Stimulated activated CD8-positive, alpha-beta memory T cell treated with anti-CD3 and anti-CD28 coated beads, Interleukin-7, amount 100 ng/mL, for 1 hour (primary cell): ENCODE data around the gene TCF20.
A peak's percentile ranks its signal among the peaks of the same experiment; 100 is the strongest.

Experiments
- DNase-seq, 2 donors: peaks; one replicate each; pipeline ENCODE4 v3.0.0-alpha.2; 2020; ENCODE audit warnings: low read depth in 2 of 2

TCF20 gene

DNA sequence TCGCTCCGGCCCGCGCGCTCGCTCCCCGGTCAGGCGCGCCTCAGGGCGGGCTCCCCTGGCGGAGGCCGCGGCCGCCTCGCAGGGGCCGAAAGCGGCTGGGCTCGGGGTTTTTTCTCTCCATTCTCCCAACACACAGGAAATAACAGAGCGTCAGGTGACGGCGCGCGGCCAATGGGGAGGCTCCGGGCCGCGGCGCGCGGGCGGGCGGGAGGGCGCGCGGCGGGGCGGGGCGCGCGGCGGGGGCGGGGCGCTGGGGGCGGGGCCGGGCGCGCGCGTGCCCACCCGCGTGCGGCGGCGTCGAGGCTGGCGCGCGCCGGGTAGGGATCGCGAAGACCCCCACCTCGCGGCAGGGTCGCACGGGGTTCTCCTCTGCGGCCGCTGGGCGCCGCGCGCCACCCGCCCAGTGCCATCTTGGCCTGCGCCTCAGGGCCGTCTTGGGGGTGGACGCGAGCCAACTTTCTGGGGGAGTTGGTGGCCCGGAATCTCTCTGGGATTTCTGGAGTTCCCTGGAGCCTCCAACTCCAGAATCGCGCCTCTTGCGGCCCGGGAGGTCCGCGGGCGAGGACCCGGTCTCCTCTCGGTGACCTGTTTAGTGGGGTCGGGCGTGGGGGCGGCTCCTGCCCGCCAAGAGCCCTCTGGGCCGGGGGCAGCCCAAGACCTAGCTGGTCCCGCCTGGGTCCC is at the start of gene TCF20:
TCF20 (minus strand) TSS at position 144 of the 681 bp plus-strand sequence. CDS start 55,348 bp downstream, outside the sequence.
- peak; percentile 51 to 57 for DNase-seq

DNA sequence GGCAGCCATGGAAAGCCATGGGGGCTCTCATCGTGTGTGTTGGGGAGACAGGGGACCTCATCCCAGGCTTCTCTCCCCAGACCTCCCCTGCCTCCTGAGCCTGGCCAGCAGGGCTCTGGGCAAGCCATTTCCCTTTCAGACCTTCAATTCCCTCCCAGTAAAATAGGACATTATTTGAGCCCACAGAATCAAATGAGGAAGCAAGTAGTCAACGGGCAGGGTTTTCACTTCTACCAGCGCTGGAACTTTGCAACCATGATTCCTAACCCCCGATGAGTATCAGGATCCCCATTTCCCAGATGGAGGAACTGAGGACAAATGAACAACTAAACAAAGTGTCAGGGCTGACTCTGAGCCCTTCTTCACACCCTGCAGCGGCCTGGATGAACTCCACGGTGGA is 48.9 kb upstream of the TCF20 start:
- no peak for DNase-seq

DNA sequence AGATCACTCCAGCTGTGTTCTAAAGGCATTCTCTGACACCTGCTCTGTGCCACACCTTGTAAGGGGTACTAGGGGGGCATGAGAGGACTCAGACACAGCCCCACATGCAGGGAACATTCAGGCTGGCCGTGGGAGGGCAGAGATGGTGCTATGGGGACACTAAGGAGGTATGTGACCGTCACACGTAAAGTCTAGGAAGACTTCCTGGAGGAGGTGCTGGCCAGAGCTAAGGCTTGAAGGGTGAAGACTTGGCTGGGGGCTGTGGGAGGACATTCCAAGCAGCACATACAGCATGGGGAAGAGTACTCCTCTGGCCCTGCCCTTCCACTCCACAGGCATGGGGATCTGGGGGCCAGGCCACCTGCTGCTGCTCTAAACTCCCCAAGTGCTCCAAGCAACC is 48.5 kb upstream of the TCF20 start:
- DNase-seq = no peak

DNA sequence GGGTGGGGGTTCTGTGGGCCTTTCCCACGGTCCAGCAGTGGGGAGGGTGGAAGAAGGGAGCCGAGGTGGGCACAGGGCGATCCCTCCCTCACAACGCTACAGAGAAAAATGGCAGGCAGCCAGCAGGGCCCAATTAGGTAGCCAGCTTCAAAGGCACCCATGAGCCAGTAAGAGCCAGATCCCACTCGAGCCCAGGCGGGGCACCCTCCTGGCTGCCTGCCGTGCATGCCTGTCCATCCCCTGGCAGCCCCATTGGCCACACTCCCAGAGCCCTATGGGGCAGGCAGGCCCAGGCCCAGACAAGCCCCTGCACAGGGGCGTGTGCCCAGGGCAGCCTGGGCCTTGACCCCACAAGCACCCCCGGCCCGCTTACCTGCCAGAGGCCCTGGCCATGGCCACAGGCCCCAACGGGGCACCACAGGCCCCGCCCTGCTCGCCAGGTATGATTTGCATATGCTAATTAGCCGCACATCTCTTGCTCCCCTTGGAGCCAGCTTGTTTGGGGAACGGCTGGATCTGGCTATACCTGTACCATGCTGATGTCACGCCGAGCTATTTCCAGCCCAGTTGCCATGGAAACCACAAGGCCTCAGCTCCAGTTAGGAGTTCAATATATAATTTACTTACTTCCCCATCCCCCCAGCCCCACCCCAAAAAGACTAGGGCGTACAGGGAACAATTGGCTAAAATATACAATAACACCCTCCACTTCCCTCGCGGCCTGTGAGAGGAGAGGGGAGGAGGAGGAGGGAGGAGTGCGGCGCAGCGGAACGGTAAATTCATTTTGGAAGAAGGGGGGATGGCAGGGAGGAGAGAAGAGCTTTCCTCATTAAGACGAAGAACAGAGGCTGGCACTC is 47.5 kb upstream of the TCF20 start:
- DNase-seq = no peak

DNA sequence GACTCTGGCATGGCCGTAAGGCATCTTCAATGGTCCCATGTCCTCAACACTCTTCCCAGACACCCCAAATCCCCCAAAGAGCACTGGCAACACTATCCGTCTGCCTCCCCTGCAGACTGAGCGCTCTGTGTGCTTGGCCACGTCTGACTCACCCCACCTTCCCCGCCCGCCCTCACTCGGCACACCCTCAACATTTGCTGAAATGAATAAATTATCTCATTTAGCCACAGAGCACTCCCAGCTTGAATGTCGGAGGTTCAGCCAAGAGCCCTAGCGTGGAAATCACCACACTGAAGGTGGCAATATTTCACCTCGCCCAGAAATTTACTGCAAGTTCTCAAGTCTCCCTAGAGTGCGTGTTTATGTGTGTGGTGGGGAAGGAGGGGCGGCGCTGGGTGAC is 46.6 kb upstream of the TCF20 start:
- DNase-seq = peak; percentile 19 to 20

DNA sequence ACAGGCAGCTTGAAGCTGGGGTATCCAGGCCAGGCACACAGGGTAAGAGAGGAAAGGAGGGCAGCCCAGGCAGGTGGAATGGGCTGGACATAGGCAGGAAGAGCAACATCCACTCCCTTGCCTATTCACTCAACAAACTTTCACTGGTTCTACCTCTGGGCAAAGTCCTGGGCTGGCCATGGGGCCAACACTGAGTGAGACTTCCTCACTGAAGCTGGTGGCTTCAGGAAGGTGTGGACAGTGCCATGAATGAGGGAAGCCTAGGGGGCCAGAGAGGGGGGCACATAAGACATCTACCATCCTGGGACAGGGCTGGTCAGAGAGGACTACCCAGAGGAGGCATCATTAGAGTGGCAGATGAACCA is 44.9 kb upstream of the TCF20 start:
- no peak for DNase-seq

DNA sequence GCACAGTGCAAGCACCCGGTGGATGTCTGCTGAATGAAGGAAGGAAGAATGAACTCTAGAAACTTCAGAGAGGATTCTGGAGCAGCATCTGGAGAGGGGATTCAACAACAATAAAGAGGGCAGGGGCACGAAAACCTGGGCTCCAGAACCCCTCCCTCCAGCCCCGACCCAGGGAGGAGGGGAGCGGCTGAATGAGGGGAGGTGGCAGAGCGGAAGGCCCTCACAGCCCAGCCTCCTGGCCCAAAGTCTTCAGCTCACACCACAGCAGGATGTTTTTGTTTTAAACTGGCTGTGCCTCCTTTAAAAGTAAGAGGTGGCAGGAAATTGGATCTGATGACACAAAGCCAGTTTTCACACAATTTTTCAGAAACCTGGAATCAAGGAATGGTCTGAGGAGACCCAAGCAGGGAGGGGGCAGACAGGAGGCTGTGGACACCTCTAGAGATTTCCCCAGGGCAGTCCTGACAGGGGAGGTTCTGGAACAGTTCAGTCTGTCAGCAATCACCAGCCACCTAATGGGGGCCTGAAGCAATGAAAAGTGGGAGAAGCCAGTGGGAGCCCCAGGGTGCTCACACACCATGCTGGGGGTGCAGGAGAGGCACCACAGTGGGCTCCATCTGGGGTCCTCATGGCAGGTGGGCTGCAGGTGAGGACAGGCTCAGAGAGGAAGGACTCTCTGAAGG is 44.4 kb upstream of the TCF20 start:
- no peak for DNase-seq

DNA sequence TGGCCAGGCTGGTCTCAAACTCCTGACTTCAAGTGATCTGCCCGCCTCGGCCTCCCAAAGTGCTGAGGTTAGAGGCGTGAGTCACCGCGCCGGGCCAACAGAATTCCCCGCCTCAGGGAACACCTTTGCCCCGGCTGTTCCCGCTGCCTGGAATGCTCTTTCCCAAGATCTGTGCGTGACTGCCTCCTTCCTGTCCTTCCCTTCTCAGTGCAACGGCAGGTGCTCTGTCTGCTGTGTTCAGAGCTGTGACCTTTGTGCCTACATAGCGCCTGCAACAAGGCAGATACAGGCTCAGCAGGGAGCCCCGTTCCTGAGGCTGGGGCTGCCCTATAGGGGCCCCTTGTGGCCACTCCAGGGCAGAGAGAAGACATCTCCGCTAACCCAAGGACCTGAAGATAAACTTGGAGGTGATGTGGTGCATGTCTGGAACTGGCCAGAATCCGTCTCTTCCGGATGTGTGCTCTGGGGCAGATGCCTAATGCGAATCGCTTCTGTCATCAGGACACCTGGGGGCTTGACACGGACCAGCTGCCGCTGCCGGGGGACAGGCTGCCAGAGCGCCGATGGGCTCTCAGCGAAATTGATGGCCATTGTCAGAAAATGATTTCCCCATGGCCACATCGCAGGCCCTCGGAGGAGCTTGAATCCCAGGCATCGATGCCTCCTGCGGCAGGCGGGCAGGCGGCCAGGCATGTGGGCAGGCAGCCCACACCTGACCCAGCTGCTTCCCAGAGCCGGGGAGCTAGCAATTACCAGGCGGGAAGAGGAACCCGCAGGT is 43.5 kb upstream of the TCF20 start:
- DNase-seq = no peak

DNA sequence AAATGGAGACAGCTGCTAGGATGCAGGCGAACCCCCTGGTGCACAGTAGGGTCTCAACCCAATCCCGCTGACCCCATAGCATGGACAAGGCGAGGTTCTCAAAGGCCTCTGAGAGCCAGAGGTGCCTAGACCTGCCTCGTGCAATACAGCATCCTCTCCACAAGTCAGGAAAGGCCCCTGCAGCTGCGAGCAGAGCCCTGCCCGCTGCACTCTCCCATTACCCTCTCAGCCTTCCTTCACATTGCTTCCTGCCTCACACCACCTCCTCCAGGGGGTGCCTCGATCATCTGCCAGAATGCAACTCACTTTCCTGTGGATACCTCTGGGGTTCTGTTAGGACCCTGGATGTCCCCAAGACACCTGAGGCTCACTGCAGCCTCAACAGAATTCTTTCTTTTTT is 42.8 kb upstream of the TCF20 start:
- DNase-seq = no peak

DNA sequence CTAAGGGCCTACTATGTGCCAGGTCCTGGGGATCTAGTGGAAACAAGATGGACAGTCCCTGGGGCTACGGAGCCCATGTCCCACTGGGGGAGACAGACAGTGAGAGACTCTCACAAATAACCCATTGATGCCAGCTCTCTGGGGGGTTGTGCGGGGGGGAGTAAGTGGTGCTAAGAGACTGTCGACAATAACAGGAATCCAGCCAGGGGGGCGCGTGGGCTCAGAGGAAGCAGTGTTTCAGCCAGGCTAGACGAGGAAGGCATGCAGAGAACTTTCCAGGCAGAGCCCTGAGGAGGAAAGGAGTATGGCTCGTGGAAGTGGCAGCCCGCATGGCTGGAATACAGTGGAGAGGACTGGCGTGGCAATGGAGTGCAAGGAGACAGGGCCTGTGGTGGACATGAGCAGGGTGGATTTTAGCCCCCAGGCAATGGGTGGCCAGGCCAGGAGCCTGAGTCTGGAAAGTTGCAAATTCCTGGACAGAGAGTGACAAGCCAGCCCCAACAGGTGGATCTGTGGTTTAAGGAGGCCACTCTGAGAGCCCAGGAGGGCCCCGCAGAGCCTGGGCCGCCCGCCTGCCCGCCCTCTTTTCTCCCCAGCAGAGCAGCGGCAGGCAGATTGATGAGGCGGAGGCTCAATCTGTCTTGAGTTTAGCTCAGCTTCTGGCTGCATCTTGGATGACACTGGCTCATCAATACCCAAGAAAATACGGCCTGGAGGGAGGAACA is 40.0 kb upstream of the TCF20 start:
- DNase-seq = no peak

DNA sequence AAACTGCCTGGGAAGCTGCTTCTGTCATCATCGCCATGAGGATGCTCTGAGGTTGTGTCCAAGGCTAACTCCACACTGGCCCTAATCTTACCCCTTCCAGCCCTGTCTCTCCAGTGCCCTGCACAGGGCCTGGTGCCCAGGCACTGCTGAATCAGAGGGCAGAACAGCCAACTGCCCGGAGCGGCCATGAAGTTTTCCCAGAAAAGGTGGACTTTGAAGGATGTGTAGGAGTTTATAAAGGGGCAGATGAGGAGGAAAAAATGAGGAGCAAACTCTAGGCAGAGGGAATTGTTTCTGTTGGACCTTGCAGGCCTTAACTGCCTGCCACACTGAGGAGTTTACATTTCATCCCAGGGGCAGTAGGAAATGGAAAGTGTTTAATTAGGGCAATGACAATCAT is 39.4 kb upstream of the TCF20 start:
- no peak for DNase-seq

DNA sequence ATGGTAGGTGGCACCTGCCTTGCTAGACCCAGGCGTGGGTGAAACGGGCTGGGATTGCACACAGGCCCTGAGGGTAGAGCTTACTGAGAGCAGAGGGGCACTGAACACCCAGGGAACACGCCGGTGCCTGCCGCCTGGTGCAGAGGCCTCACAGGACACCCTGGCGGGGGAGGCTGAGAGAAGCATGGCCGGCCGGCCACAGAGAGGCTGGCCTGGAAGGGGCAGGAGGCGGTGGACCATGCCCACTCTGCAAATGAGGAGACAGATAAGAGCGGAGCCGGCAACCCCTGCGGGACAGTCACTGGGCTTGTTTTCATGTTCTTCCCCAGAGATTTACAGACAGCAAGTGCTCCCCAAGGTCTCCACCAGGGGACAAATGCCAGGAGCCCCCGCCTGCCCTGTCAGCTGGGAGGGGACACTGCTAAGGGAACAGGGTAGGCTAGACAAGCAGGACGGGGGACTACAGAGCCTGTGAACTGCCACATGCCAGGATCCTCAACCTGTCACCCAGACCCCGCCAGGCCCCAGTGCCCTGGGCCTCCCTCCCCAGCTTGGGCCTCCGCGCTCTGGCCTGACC is 38.5 kb upstream of the TCF20 start:
- DNase-seq = no peak

DNA sequence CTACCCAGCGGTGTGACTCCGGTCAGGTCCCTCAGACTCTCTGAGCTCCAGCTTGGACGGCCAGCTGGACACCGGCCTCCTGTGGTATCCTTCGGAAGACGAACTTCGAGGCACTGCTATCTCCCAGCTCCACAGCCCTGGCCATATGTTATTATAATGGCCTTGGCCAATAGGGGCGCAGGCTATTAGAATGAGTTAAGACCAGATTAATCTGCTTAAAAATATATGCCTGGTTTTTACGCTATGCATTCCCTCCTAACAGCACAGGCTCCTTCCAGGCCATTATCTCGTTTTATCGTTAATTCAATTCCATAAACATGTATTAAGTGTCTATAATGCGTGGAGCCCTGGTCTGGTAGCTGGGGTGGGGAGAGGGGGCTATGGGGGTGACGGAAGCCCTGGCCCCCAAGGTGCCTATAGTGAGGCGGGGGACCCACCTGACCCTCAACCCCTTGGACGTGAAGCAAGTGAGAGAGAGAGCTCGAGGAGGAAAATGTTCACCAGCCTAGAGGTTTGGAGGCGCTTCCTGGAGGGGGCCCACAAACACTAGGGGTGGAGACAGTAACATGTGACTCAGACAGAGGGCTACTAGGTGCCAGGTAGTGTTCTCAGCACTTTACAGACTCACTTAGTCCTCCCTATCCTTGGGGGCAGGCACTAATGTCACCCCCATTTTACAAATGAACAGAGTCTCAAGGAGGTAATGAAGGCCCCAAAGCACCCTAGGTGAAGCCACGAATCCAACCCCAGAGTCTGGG is 37.5 kb upstream of the TCF20 start:
- no peak for DNase-seq

DNA sequence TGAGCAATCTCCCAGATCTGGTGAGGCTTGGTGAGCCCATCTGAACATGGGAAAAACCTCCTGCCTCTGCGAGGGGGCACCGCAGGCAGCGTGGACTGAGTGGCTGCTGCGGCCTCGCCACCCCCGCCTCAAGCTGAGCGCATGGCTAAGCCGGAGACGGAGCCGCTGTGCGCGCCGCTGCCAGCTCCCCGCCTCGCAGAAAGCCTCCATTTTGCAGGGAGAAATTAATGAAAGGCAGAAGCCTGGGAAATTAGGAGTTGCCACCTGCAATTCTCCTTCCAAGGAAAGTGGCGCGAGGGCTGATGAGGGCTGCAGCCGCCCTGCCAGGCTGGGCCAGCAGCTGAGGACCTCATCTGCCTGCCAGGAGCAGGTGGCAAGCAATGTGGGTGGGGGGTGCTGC is 35.6 kb upstream of the TCF20 start:
- no peak for DNase-seq

DNA sequence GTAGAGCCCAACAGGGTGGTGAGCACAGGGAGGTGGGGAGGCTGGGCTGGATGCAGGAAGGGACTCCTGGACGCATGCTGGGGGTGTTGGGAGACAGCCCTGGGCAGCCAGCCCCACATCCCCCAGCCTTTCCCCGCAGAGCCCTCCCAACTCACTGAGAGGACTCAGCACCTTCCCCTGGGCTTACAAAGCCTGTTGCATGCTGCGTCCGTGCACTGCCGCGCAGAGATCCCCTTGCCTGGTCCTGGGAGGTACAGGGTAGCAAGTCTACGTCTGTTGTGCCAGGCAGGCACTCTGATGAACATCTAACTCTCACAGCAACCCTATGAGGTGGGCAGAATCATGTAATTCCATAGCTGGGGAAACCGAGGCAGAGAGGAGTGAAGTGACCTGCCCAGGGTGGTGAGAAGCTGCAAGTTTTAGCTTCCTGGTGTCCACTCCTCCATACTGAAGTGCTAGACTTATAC is 33.9 kb upstream of the TCF20 start:
- DNase-seq = no peak

DNA sequence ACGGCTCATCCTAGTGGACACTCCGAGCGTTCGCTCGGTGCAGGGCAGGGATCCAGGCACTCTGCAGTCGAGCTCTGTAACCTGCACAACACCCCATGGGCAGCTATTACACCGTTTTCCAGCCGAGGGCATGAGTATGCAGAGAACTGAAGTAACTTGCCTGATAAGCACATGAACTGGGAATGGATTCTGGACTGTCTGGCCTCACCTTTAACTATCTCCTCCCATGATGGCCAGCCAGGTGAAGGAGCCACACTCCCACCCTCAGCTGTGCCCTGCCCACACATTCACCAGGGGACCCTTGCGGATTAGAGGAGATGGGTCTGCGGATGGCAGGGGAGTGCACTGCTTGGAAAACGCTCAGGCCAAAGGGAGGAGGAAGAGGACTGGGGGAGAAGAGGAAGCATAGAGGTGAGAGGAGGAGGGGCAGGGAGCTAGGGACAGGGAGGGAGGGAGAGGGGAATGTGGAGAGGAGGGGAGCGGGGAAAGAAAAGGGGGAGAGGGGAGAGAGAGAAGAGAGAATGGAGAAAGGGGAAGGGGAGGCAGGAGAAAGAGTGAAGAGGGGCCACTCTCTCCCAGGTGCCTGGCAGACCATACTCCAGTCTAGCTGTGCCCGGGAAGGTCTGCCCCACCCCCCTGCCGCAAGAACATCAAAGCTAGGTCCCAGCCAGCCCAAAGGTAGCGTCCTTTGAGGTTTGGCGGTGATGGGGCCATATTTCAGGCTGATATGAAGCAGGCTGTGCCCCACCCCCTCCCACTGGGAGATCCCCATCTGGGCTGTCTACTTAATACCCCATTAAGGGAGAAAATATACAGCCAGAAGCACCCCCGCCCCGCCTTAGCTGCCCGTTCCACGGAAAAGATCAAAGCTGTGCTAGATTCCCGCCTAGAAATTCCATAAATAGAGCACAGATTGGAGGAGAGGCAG is 33.2 kb upstream of the TCF20 start:
- DNase-seq = no peak

DNA sequence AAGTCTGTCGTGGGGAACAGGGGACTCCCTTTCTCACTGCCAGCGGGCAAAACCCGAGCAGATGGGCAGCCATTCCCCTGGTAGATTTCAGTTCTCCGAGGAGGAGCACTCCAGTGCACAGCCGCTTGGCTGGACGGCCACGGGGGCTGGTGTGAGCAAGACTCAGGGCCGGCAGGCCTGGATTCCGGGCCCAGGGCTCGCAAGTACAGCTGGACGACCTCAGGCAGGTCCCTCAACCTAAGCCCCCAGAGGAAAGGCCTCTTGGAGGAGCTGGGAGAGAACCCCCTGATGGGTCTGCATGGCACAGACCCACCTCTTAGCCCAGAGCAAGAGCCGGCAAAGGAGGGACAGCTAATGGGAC is 31.3 kb upstream of the TCF20 start:
- no peak for DNase-seq

DNA sequence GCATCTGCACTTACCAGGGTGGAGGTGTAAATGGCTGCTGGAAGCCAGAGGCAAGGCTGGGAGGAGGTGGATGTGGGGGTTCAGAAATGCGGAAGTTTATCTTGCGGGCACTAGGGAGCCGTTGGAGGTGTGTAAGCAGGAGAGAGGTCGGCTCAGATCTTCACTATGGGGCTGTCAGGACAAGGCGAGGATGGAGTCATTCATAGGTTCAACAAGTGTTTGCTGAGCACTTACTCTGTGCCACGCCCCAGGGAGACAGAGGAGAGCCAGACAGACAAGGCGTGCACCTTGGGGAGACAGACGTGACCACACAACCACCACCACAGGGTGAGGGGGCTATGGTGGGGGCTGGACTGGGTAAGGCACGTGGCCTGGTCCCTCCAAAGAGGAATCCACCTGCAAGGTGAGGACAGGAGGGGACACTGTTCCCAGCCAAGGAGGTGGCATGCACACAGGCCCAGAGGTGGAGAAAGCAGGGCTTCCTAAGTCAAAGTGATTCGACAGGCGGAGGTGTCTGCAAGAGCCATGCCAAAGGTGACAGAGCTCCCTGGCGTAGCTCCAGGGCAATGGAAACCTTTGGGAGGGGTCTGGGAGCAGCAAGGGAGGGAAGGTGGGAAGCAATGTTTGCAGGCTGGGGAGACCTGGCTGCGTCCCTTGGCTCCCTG is 30.8 kb upstream of the TCF20 start:
- no peak for DNase-seq
